GM19324 (cell line): ENCODE measurements around the gene STRADB.
"Not testable (repeated sequence)": the region's sequence is repeated elsewhere in the genome, so short reads cannot be mapped to it uniquely, and the experiment has no call there.

Source experiments
- ATAC-seq: cut with Tn5 transposase; IDR thresholded peaks from one replicate; pipeline ENCODE4 v1.9.1; 2021; ENCODE audit warnings: mild to moderate bottlenecking, moderate library complexity; ENCODE audit not compliant: unreplicated experiment, low FRiP score

STRADB gene, protein sequence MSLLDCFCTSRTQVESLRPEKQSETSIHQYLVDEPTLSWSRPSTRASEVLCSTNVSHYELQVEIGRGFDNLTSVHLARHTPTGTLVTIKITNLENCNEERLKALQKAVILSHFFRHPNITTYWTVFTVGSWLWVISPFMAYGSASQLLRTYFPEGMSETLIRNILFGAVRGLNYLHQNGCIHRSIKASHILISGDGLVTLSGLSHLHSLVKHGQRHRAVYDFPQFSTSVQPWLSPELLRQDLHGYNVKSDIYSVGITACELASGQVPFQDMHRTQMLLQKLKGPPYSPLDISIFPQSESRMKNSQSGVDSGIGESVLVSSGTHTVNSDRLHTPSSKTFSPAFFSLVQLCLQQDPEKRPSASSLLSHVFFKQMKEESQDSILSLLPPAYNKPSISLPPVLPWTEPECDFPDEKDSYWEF

DNA sequence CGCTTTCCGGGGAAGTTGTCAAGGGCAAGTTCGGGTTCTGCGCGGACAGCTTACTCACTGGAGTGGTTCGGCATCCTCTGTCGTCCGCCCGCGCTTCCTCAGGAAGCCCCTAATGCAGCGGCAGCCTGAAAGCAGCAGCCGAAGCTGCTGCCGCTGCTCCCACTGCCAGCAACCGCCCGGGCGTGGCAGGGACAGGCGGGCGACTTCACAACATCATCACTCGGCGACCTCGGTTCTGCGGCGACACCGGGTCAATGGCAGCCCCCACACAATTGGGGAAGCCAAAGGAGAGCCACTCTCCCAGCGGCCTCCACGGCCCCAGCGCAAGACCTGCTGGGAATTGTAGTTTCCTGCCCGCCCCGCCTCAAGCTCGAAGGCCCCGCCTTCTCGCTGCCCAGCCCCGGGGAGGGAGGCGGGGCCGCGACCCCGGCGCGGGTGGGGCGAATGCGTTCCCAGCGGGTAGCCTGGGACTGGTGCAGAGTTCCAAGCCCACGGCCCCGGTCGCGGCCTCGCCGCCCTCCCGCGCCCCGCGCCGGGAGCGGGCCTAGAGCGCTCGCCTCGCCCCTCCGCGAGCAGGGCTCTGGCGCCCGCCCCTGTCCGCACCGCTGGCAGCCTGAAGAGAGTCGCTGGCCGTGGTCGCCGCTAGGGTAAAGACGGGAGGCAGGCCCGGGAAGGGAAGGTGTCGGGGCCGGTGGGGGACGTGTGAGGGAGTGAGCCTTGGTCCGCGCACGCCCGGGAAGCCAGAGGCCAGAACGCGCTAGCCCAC is at the start of gene STRADB, which contains the start of gene TRAK2:
Gene STRADB (plus strand): TSS at position 449 of the 766 bp plus-strand sequence. CDS start 3,101 bp downstream, outside the sequence.
Gene TRAK2 (minus strand): TSS at position 167 of the 766 bp plus-strand sequence. CDS start 30,951 bp downstream, outside the sequence.
- ATAC-seq = peak; percentile 96

DNA sequence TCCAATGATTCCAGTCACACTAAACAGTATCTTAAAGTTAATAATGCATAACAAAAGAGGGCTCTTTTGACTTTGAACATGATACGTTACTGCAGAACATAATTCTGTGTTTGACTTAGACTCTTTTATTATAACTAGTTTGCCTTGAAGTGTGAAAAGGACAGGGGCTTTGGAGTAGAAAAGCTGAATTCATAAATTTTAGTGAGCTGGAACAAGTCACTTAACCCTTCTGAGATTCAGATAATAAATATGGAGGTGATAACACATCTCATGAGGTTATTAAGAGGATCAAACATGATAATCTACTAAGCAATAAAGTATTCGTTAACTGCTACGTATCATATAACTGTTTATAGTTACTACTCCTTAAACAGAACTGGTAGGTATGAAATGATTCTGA is 49.7 kb upstream of the STRADB start:
- no peak for ATAC-seq

DNA sequence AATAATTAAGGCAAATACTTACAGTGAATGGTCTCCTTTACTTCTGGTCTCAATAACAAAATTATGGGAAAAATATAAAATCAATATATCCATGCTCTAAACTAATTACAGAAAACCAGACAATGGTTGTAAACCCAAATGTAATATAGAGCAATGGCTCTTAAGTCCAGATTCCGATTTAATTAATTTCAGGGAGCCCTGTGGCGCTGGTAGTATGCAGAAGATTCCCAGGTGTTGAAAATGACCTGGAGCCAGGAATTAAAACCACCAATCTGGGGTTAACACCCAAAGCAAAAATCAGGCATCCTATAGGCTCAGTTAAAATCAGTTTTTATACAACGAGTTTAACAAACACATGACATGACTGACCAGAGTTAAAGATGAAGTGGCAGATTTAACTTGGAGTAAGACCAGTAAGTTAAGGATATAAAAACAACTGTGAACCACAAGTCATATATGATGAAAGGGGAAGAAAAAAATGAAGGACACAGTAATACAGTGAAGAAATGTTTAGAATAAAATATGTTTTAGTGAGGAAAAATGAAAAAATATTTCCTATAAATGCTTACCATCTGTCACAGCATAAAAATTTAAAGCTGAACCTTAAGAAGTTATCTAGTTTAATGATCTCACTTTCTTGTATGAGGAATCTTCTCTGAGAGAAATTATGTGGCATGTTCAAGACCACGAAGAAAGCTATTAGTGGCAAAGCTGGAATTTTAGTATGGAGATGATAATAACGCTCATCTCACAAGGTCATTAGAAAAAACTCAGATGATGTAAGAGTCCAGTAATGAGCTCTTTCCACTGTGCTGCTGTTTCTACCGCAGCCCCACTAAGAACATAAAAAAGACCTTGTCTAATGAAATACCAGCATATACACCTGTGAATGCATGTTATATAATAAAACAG is 48.6 kb upstream of the STRADB start:
- no peak for ATAC-seq

DNA sequence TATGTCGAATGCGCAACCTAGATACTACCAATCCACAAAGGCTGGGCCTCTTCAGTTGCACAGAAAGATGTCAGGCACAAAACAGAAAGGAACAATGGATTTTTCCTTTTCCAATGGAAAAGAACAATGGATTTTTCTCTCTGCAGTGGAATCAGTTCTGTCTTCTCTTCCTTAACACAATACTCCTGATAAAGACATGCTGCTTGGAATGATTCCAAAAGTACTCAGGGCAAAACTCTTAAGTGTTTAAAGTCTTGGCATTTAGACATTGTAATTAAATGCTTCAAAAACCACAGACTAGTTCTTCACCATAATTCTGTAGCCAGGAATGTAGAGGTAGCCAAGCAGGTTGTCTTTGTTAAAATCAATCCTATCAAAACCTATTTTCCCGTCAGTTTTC is 47.7 kb upstream of the STRADB start:
- no peak for ATAC-seq

DNA sequence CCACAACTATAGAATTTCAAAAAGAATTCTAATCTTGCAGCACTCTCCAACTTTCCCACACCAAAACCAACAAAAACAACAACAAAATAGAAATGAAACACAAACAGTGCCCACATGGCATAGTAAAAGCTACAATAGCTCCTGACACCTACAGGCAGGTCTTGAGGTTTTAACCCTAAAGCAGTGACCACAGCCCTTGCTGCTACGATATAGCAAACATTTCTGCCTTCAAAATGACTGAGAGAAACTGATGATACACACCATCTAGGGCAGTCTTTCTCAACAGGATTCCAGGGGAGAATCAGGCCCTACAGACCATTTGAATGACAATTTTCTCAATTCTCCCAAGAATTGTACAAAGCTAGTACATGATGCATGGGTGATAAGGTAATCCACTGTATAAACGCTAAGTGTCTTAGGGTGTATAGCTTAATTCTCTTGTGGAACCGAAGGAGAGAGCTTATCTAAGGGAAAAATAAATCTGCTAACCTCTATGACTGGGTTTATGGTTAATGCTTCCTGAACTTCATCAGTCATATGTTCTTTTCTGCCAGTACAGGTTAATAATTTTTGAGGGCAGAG is 46.8 kb upstream of the STRADB start:
- ATAC-seq = no peak

DNA sequence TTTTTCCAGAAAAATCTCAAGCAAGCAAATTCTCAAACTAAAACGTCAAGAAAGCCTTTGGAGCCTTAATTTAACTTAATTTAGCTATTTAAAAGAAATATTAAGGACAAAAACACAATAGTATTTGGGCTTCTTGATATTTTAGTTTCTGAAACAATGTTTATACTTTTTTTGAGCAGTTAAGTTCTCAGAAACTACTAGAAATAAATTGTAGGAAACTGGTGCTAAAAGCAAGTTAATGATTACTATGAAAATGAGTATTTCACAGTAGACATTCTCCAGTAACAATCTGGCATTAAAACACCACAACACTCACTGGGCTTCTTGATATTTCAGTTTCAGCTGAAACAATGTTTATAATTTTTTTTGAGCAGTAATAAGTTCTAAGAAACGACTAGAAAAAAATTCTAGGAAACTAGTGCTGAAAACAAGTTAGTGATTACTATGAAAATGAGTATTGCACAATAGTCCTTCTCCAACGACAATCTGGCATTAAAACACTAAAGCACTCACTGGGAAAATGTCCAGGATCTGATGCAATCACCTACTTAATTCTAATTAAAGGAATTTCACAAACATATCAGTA is 45.4 kb upstream of the STRADB start:
- no peak for ATAC-seq

DNA sequence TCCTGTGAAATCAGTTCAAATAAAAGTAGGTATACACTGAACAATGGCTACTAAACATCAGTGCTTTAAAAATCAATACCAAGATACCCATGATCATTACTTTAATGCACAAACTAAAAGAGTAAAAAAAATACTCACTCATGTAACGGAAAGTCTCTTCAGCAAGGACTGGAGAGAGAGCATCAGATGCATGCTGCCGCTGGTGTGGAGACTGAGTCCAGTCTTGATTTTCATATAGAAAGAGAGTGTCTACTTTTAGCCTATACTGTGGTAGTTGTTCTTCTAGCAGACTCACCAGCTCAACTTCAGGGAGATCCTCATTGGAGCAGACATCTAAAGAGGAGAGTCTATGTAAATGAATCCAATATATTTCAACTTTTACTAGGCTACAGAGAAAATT is 44.3 kb upstream of the STRADB start:
- no peak for ATAC-seq

DNA sequence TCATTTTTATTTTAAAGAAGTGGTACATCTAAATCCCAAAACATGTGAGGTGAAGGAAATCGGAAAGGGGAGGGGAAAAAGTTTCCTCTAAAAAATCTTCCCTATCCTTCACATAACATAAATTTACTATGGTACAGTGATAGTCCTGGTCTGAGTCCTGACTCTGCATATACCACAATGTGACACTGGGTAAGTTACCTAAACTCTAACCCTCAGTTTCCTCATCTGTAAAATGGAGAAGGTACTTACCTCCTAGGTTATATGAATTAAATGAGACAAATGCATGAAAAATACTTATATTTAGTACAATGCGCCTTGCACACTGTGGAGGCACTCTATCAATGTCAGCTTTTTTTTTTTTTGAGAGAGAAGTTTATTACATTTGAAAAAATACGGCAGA is 42.6 kb upstream of the STRADB start:
- ATAC-seq = no peak

DNA sequence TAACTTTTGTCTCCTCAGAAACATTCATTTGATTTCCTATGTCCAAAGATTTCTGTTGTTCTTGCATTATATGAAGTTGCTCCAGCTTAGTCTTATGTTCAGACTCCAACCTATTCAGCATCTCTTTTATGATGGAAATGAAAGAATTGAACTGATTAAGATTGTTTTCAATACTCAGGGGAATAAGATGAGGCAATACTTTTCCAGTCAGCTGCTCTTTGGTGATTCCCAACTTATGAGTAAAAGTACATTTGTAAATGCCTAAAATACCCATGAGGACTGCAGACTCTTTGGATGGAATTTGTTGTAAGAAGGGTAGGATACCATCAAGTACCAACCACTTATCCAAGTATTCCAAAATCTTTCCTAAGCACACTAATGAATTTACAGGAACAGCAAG is 40.1 kb upstream of the STRADB start:
- ATAC-seq = no peak

DNA sequence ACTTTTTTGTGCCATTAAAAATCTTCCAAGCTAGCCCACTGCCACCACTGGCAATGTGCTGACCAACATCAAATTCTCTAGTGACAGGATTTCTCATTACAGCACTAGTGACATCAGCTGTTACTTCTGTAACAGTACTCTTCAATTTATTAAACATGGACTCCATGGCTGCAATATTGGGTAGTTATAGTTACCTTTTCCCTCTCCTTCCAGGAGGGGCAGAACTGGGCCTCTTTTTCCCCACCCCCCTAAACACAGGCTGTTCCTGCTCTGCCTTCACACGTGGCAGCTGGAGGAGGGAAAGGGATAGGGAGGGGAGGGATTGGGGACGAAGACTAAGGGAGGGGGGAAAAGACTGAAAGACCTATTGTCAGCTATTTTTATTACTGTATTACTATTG is 38.4 kb upstream of the STRADB start:
- ATAC-seq = no peak

DNA sequence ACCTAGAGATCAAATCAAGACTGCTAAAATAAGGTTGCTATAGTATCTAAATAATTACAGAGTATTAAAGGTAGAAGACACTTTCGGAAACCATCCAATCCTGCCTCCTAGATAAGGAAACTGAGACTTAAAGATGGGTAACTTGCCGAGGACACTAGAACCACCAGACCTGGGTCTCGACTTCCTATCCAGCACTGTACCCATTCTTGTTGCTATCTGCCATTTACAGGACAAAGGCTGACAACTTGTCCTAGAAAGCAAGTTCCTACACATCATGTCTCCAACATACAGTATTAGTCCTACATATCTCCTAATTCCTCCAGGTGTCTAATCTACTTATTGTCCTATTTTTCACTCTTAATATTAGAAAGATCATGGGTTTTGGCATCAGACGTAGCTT is 38.0 kb upstream of the STRADB start:
- ATAC-seq = no peak

DNA sequence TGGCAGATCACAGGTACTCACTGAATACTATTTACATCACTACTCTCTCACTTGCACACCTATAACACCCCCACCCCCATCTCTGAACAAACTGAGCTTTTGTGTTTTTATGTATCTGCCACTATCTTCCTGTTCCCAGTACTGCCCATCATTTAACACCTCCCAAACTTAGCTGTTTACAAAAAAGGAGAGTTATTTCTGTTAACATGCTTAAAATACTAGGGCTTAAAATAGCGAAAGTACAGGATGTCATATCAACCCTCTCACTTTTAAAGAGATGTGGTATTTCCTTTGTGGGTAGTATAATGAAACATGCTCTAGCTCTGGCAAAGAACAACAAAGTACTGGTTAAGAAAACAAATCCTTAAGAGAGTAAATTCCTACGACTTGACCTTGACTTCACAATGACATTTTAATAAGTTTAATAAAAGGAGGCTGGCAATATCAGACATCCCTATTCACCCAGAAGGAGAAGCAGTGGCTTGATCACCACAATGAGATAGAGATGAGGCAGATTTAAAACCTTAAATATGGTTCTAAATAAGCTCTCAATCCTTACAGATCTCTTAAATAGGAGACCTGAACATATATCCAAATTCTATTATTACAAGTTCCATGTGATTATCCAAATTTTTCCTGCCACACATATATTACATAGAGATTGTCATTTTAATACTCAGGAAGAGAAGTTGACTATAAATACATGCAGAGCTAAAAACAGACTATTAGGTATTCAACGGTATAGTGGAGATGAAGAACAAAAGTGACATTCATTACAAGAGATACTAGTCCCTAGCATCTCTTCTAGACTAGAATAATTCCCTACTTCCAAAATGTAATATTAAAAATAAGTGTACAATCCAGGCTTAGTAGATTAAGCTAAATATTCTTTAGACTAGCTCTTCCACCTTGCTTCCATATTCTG is 37.2 kb upstream of the STRADB start:
- peak; percentile 59 for ATAC-seq

DNA sequence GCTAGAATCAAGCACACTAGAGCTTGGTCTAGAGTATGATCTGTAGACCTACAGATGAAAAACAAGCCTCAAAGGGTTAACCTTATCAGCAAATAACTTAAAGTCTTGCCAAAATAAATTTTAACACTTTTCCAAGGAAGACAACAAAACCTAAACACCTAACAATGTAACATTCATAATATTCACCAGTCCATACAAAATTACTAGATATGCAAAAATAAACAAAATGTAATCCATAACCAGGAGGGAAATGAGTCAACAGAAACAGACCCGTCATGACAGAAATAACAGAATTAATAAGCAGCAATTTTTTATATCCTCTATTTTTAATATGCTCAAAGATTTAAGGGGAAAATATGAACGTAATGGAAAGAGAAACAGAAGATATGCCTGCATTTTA is 36.4 kb upstream of the STRADB start:
- no peak for ATAC-seq

DNA sequence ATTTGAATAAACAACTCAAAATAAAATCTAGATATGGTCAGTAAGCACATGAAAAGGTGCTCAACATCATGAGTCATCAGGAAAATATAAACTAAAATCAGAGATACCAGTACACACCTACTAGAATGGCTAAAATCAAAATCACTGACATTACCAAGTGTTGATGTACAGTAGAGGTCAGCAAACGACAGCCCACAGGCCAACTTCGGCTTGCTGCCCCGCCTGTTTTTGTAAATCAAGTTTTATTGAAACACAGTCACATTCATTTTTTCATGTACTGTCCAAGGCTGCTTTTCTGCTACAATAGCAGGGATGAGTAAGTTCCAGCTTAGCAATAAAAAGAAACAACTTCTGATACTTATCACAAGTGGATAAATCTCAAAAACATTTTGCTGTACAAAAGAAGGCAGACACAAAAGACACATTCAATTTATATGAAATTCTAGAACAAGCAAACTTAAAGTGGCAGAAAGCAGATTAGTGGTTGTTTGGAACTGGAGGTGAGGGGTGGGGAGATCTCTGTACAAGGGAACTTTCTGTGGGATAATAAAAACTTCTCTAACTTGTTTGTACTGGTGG is 32.4 kb upstream of the STRADB start:
- ATAC-seq = no peak

DNA sequence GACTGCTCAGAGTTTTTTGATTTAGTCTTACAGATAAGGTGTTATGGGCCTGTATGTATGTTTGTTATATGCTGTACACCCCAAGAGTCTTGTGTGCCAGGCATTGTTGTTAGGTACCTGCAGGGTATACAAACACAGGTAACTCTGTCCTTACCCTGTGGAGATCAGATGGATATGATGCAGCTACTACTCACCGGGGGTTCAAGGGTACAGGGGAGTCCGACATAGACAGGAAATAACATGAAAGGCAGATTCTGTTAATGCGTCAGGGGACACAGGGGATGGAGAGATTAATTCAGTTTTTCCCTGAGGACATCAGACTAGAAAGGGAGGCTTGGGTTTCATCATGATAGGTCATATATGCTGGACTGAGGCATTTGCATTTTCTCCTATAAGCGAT is 31.6 kb upstream of the STRADB start:
- no peak for ATAC-seq

DNA sequence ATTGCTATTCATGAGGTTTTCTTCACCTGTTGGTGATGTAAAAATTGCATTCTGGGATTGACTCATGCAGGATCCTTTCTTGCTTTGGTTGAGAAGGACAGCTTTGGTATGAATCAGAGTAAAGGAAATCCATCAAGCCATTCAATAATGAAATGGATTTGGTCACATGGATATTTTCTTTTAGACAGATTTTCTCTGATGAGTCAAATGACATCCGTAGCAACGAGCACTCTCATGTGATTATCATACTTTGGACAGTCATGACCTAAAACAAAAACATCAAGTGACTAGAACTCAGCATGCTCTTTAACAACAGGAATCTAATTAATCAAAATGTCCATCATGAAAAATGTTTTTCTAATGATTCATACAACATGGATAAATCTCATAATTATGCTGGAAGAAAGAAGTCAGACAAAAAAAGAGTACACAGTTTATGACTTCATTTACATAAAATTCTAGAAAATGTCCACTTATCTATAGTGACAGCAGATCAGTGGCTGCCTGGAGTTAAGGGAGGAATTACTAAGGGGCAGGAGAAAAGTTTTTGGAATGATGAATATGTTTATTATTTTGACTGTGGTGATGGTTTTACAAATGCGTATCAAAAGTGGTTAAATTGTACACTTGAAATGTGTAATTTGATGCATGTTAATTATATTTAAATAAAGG is 31.0 kb upstream of the STRADB start:
- ATAC-seq = no peak

DNA sequence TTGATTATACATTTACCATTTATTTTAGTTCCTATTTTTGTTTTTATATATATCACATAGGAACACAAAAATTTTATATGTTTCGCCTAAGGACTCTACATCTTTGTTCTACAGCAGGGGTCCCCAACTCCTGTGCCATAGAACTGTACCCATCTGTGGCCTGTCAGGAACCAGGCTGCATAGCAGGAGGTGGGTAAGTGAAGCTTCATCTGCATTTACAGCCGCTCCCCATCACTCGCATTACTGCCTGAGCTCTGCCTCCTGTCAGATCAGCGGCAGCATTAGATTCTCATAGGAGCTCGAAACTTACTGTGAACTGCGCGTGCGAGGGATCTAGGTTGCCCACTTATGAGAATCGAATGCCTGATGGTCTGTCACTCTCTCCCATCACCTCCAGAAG is 25.6 kb upstream of the STRADB start:
- ATAC-seq = no peak

DNA sequence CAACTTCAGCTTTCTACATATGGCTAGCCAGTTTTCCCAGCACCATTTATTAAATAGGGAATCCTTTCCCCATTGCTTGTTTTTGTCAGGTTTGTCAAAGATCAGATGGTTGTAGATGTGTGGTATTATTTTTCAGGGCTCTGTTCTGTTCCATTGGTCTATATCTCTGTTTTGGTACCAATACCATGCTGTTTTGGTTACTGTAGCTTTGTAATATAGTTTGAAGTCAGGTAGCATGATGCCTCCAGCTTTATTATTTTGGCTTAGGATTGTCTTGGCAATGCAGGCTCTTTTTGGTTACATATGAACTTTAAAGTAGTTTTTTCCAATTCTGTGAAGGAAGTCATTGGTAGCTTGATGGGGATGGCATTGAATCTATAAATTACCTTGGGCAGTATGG is 23.2 kb upstream of the STRADB start:
- not testable (repeated sequence) for ATAC-seq
